Neural cell (in vitro differentiated cells): ENCODE data around the gene WDR17. TPM values are rescaled to one million over a fixed set of nuclear protein-coding genes. Genes with fewer than 3 reads are reported as not detected.
A peak's percentile ranks its signal among the peaks of the same experiment; 100 is the strongest.

Source experiments
- H2AFZ ChIP-seq: fragments of 200-600, 300-800 bp; sonication (generic), shearing (Covaris generic); 2 replicates; pipeline ENCODE4 v1.6.0; 2014; ENCODE audit warnings: low read depth, mild to moderate bottlenecking, antibody characterized with exemption, low read length, moderate library complexity
- H3F3A ChIP-seq: fragments of 200-600 bp; shearing (Covaris generic); 2 replicates; pipeline ENCODE4 v1.6.1; 2016; ENCODE audit warnings: mild to moderate bottlenecking, moderate library complexity, mixed read lengths, antibody characterized with exemption, low read length; ENCODE audit not compliant: insufficient read depth, poor library complexity, severe bottlenecking
- H3K27ac ChIP-seq: fragments of 200-600, 300-800 bp; sonication (generic), shearing (Covaris generic); 2 replicates; pipeline ENCODE4 v1.5.1; 2014; ENCODE audit warnings: mild to moderate bottlenecking, low read length, moderate library complexity
- H3K27me3 ChIP-seq: fragments of 300-800, 200-600 bp; sonication (generic), shearing (Covaris generic); 2 replicates; pipeline ENCODE4 v1.6.0; 2014; ENCODE audit warnings: mild to moderate bottlenecking, low read depth, low read length, moderate library complexity; ENCODE audit not compliant: insufficient read depth
- H3K36me3 ChIP-seq: fragments of 300-800, 200-600 bp; sonication (generic), shearing (Covaris generic); 2 replicates; pipeline ENCODE4 v1.5.1; 2014; ENCODE audit warnings: mild to moderate bottlenecking, antibody characterized with exemption, low read length, moderate library complexity; ENCODE audit not compliant: insufficient read depth
- H3K4me2 ChIP-seq: fragments of 300-800, 200-600 bp; sonication (generic), shearing (Covaris generic); 2 replicates; pipeline ENCODE4 v1.6.0; 2014; ENCODE audit warnings: mild to moderate bottlenecking, low read length
- H3K4me3 ChIP-seq: fragments of 300-800, 200-600 bp; sonication (generic), shearing (Covaris generic); 2 replicates; pipeline ENCODE4 v1.5.1; 2014; ENCODE audit warnings: mild to moderate bottlenecking, low read length, moderate library complexity
- H3K79me2 ChIP-seq: fragments of 200-600 bp; shearing (Covaris generic); replicated peaks from 2 replicates; pipeline ENCODE4 v1.6.0; 2014; ENCODE audit warnings: mild to moderate bottlenecking, low read length, moderate library complexity; ENCODE audit not compliant: insufficient read depth
- H3K9ac ChIP-seq: fragments of 300-800, 200-600 bp; sonication (generic), shearing (Covaris generic); 2 replicates; pipeline ENCODE4 v1.6.1; 2016; ENCODE audit warnings: mild to moderate bottlenecking, low read length, mixed read lengths
- H3K9me2 ChIP-seq: fragments of 200-600 bp; shearing (Covaris generic); 2 replicates; pipeline ENCODE4 v1.6.1; 2016; ENCODE audit warnings: mild to moderate bottlenecking, low read length, mixed read lengths; ENCODE audit not compliant: insufficient read depth
- H3K9me3 ChIP-seq: fragments of 200-600, 300-800 bp; sonication (generic), shearing (Covaris generic); 2 replicates; pipeline ENCODE4 v1.6.1; 2016; ENCODE audit warnings: mild to moderate bottlenecking, mixed run types, low read length, moderate library complexity, mixed read lengths
- H4K20me1 ChIP-seq: fragments of 200-600 bp; shearing (Covaris generic); 2 replicates; pipeline ENCODE4 v1.6.1; 2016; ENCODE audit warnings: mild to moderate bottlenecking, mixed run types; ENCODE audit not compliant: insufficient read depth
- EP300 ChIP-seq: fragments of 450-650 bp; conservative IDR thresholded peaks from 2 replicates; pipeline ENCODE4 v1.6.1; 2014; ENCODE audit warnings: antibody characterized with exemption, mild to moderate bottlenecking, moderate library complexity; ENCODE audit not compliant: poor library complexity, severe bottlenecking
- EZH2 ChIP-seq: fragments of 200-600, 300-800 bp; shearing (Covaris generic), sonication (generic); IDR thresholded peaks from 2 replicates; pipeline ENCODE4 v1.6.1; 2014; ENCODE audit warnings: antibody characterized with exemption, low read length, borderline replicate concordance, mild to moderate bottlenecking; ENCODE audit not compliant: insufficient read depth, poor library complexity, severe bottlenecking
- MXI1 ChIP-seq: fragments of 450-650 bp; conservative IDR thresholded peaks from 2 replicates; pipeline ENCODE4 v1.6.1; 2014; ENCODE audit warnings: antibody characterized with exemption, mild to moderate bottlenecking; ENCODE audit not compliant: poor library complexity, severe bottlenecking
- POLR2AphosphoS5 ChIP-seq: IDR thresholded peaks from 2 replicates; pipeline ENCODE4 v1.6.1; 2012
- RAD21 ChIP-seq: fragments of 450-650 bp; conservative IDR thresholded peaks from 2 replicates; pipeline ENCODE4 v1.6.1; 2014; ENCODE audit warnings: antibody characterized with exemption, mild to moderate bottlenecking, moderate library complexity
- SMC3 ChIP-seq: fragments of 450-650 bp; conservative IDR thresholded peaks from 2 replicates; pipeline ENCODE4 v1.6.1; 2014; ENCODE audit warnings: antibody characterized with exemption, mild to moderate bottlenecking, moderate library complexity; ENCODE audit not compliant: poor library complexity
- TAF1 ChIP-seq: IDR thresholded peaks from 2 replicates; pipeline ENCODE4 v1.6.1; 2012; ENCODE audit warnings: low read depth
- polyA plus RNA-seq: library from polyadenylated mRNA; depleted of rRNA; stranded (reverse); fragments of >200 nt; gene quantifications from 2 replicates; pipeline ENCODE4 v1.2.3, GENCODE V29; 2014
- TF ChIP-seq, protein P1 (sequence below): IDR thresholded peaks from 2 replicates; pipeline ENCODE4 v1.6.1; 2012; ENCODE audit warnings: borderline replicate concordance
- TF ChIP-seq, protein P2 (sequence below): fragments of 450-650 bp; IDR thresholded peaks from 2 replicates; pipeline ENCODE4 v1.5.1; 2014; ENCODE audit warnings: antibody characterized with exemption, mild to moderate bottlenecking, moderate library complexity; ENCODE audit not compliant: poor library complexity, severe bottlenecking

Gene WDR17
- polyA plus RNA-seq, 1 donor from 2014 or later: 59.1 TPM

DNA sequence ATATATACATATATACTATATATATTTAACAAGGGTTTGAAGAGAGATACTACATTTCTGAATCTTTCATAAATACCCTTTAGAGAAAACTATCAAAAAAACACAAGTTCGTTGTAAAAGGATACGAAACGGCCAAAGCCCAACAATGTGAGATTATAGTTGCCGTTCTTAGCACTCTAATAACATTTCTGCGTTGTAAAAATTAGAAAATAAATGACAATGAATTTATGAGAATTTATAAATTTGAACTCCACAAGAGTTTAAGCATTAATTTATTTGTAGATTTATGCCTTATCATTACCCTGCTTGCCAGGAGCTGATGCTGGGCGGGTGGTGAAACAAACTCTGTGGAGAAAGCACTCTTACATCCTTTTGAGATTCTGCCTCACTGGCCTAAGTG is 1.1 kb downstream of the WDR17 start:
- Histone ChIP-seq H2AFZ (no peak overlapping the region), H3F3A (no peaks in the 10 kb centered on the region), H4K20me1 (no peaks in the 10 kb centered on the region), H3K36me3 (no peaks in the 10 kb centered on the region), H3K9me3 (no peaks in the 10 kb centered on the region), H3K4me2 (peak overlapping the region; percentile 75), H3K4me3 (peak overlapping the region; percentile 87), H3K9ac (no peak overlapping the region), H3K27ac (peak overlapping the region; percentile 84), H3K79me2 (peaks cover 23% of the 10 kb centered on the region), H3K27me3 (no peaks in the 10 kb centered on the region), H3K9me2 (no peaks in the 10 kb centered on the region)
- no peak for TF ChIP-seq RAD21
- TF ChIP-seq, protein P1, sequence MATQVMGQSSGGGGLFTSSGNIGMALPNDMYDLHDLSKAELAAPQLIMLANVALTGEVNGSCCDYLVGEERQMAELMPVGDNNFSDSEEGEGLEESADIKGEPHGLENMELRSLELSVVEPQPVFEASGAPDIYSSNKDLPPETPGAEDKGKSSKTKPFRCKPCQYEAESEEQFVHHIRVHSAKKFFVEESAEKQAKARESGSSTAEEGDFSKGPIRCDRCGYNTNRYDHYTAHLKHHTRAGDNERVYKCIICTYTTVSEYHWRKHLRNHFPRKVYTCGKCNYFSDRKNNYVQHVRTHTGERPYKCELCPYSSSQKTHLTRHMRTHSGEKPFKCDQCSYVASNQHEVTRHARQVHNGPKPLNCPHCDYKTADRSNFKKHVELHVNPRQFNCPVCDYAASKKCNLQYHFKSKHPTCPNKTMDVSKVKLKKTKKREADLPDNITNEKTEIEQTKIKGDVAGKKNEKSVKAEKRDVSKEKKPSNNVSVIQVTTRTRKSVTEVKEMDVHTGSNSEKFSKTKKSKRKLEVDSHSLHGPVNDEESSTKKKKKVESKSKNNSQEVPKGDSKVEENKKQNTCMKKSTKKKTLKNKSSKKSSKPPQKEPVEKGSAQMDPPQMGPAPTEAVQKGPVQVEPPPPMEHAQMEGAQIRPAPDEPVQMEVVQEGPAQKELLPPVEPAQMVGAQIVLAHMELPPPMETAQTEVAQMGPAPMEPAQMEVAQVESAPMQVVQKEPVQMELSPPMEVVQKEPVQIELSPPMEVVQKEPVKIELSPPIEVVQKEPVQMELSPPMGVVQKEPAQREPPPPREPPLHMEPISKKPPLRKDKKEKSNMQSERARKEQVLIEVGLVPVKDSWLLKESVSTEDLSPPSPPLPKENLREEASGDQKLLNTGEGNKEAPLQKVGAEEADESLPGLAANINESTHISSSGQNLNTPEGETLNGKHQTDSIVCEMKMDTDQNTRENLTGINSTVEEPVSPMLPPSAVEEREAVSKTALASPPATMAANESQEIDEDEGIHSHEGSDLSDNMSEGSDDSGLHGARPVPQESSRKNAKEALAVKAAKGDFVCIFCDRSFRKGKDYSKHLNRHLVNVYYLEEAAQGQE: no peak
- no peak for TF ChIP-seq EZH2
- TF ChIP-seq TAF1: no peak

DNA sequence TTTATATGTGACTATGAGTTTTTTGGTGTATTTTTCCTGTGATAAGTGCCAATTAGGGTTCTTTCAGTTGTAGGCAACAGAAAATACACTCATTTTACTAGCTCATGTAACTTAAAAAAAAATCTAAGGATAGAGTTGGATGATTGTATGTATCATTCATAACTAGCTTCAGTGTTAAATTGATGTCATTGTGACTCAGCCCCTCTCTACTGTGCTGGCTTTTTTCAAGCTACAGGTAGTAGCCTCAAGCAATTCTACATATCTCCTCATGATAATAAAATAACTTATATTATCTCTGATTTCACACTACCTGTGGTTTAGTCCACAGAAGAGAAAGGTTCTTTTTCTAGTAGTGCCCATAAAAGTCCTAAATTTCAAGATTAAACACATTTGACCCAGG is 11.9 kb downstream of the WDR17 start:
- Histone ChIP-seq H3K4me3 (no peak overlapping the region), H3K27ac (no peak overlapping the region), H3K79me2 (peaks cover 4% of the 10 kb centered on the region), H3K9ac (no peak overlapping the region), H2AFZ (no peak overlapping the region), H4K20me1 (no peaks in the 10 kb centered on the region), H3K9me2 (no peaks in the 10 kb centered on the region), H3K27me3 (no peaks in the 10 kb centered on the region), H3F3A (no peaks in the 10 kb centered on the region), H3K36me3 (no peaks in the 10 kb centered on the region), H3K9me3 (no peaks in the 10 kb centered on the region), H3K4me2 (no peak overlapping the region)
- TF ChIP-seq, protein P2, sequence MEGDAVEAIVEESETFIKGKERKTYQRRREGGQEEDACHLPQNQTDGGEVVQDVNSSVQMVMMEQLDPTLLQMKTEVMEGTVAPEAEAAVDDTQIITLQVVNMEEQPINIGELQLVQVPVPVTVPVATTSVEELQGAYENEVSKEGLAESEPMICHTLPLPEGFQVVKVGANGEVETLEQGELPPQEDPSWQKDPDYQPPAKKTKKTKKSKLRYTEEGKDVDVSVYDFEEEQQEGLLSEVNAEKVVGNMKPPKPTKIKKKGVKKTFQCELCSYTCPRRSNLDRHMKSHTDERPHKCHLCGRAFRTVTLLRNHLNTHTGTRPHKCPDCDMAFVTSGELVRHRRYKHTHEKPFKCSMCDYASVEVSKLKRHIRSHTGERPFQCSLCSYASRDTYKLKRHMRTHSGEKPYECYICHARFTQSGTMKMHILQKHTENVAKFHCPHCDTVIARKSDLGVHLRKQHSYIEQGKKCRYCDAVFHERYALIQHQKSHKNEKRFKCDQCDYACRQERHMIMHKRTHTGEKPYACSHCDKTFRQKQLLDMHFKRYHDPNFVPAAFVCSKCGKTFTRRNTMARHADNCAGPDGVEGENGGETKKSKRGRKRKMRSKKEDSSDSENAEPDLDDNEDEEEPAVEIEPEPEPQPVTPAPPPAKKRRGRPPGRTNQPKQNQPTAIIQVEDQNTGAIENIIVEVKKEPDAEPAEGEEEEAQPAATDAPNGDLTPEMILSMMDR: no peak
- no peak for TF ChIP-seq POLR2AphosphoS5
- no peak for TF ChIP-seq MXI1
- no peak for TF ChIP-seq SMC3
- TF ChIP-seq TAF1: no peak
- TF ChIP-seq, protein P1: no peak
- no peak for TF ChIP-seq EP300
- no peak for TF ChIP-seq RAD21
- no peak for TF ChIP-seq EZH2
